Dendritic cell treated with granulocyte-macrophage colony-stimulating factor and Interleukin-4, amounts not matched to agents 40 ng/mL and 50 ng/mL, for 4 days (primary cell): ENCODE results near the gene ZFP91.

Source experiments
- H3K27ac Mint-ChIP-seq: one replicate; pipeline ENCODE4 v1.8.0; 2022; ENCODE audit warnings: mild to moderate bottlenecking, mixed read lengths
- H3K27me3 Mint-ChIP-seq: one replicate; pipeline ENCODE4 v1.8.0; 2022; ENCODE audit warnings: mild to moderate bottlenecking, mixed read lengths
- H3K36me3 Mint-ChIP-seq: one replicate; pipeline ENCODE4 v1.8.0; 2022; ENCODE audit warnings: low read depth, mixed read lengths
- H3K4me1 Mint-ChIP-seq: one replicate; pipeline ENCODE4 v1.8.0; 2022; ENCODE audit warnings: low read depth, mixed read lengths
- H3K4me3 Mint-ChIP-seq: one replicate; pipeline ENCODE4 v1.8.0; 2022; ENCODE audit warnings: mild to moderate bottlenecking, moderate library complexity, mixed read lengths
- H3K9me3 Mint-ChIP-seq: one replicate; pipeline ENCODE4 v1.8.0; 2022; ENCODE audit warnings: mixed read lengths
- intact Hi-C: fragments of 100-400 bp; cut with micrococcal nuclease; formaldehyde crosslinking; loops from one replicate; pipeline ENCODE4 v1.15.0; 2022

The ZFP91 gene

GRCh38 chr11:58647866-58648265 is 69.0 kb downstream of the ZFP91 start:
- H3K36me3 Mint-ChIP-seq, result no peaks in the 10 kb centered on the region
- no peak overlapping the region for H3K27ac Mint-ChIP-seq
- no peaks in the 10 kb centered on the region for H3K4me1 Mint-ChIP-seq
- H3K27me3 Mint-ChIP-seq, result peaks cover 2% of the 10 kb centered on the region
- peaks cover 8% of the 10 kb centered on the region for H3K9me3 Mint-ChIP-seq
- no peak overlapping the region for H3K4me3 Mint-ChIP-seq
- intact Hi-C loops, result no loop called here

- H3K4me3 Mint-ChIP-seq, result no peak overlapping the region
- intact Hi-C loops, result loop anchor here (5.0 kb wide), 1 partner anchor 273 kb away; no protein-coding TSS in a partner anchor
These were observed 70.8 kb downstream of the ZFP91 start for GRCh38 chr11:58649623-58650022.

GRCh38 chr11:58650496-58650895 is 71.6 kb downstream of the ZFP91 start:
- Mint-ChIP-seq H3K4me1 (peaks cover 7% of the 10 kb centered on the region), H3K27ac (no peak overlapping the region)
- intact Hi-C loops, result loop anchor here (5.0 kb wide), 1 partner anchor 272 kb away; no protein-coding TSS in a partner anchor

More at GRCh38 chr11:58649623-58650022, 70.8 kb downstream of the ZFP91 start:
- Mint-ChIP-seq H3K36me3 (no peaks in the 10 kb centered on the region), H3K4me1 (peaks cover 7% of the 10 kb centered on the region), H3K27me3 (no peaks in the 10 kb centered on the region), H3K27ac (no peak overlapping the region), H3K9me3 (peaks cover 8% of the 10 kb centered on the region)

GRCh38 chr11:58652726-58653280 is 73.9 kb downstream of the ZFP91 start:
- Mint-ChIP-seq H3K36me3 (no peaks in the 10 kb centered on the region), H3K9me3 (no peaks in the 10 kb centered on the region), H3K27ac (no peak overlapping the region), H3K27me3 (no peaks in the 10 kb centered on the region), H3K4me3 (no peak overlapping the region), H3K4me1 (peaks cover 7% of the 10 kb centered on the region)
- intact Hi-C loops, result loop anchor here (1.0 to 5.0 kb wide), 2 partner anchors 135 to 269 kb away; no protein-coding TSS in a partner anchor

More at GRCh38 chr11:58650496-58650895, 71.6 kb downstream of the ZFP91 start:
- Mint-ChIP-seq H3K27me3 (no peaks in the 10 kb centered on the region), H3K9me3 (peaks cover 8% of the 10 kb centered on the region), H3K36me3 (no peaks in the 10 kb centered on the region), H3K4me3 (no peak overlapping the region)

GRCh38 chr11:58654079-58654907 is 75.4 kb downstream of the ZFP91 start:
- H3K36me3 Mint-ChIP-seq, result no peaks in the 10 kb centered on the region
- no peaks in the 10 kb centered on the region for H3K9me3 Mint-ChIP-seq
- no peaks in the 10 kb centered on the region for H3K27me3 Mint-ChIP-seq
- intact Hi-C loops, result loop anchor here (2.0 to 5.0 kb wide), 2 partner anchors 247 to 268 kb away; no protein-coding TSS in a partner anchor
- no peak overlapping the region for H3K27ac Mint-ChIP-seq
- H3K4me1 Mint-ChIP-seq, result peaks cover 7% of the 10 kb centered on the region
- no peak overlapping the region for H3K4me3 Mint-ChIP-seq

GRCh38 chr11:58654908-58655296 is 76.0 kb downstream of the ZFP91 start:
- intact Hi-C loops, result loop anchor here (2.0 to 5.0 kb wide), 2 partner anchors 246 to 267 kb away; no protein-coding TSS in a partner anchor
- H3K4me1 Mint-ChIP-seq, result peaks cover 7% of the 10 kb centered on the region
- no peaks in the 10 kb centered on the region for H3K36me3 Mint-ChIP-seq
- H3K9me3 Mint-ChIP-seq, result no peaks in the 10 kb centered on the region
- no peak overlapping the region for H3K4me3 Mint-ChIP-seq
- H3K27ac Mint-ChIP-seq, result no peak overlapping the region
- no peaks in the 10 kb centered on the region for H3K27me3 Mint-ChIP-seq

GRCh38 chr11:58656348-58656747 is 77.5 kb downstream of the ZFP91 start:
- Mint-ChIP-seq H3K4me1 (peaks cover 7% of the 10 kb centered on the region), H3K36me3 (no peaks in the 10 kb centered on the region), H3K27me3 (no peaks in the 10 kb centered on the region), H3K9me3 (no peaks in the 10 kb centered on the region), H3K27ac (no peak overlapping the region), H3K4me3 (no peak overlapping the region)
- intact Hi-C loops, result no loop called here

GRCh38 chr11:58658623-58659022 is 79.8 kb downstream of the ZFP91 start:
- H3K9me3 Mint-ChIP-seq, result no peaks in the 10 kb centered on the region
- no peaks in the 10 kb centered on the region for H3K36me3 Mint-ChIP-seq
- no peaks in the 10 kb centered on the region for H3K27me3 Mint-ChIP-seq
- intact Hi-C loops, result no loop called here
- no peak overlapping the region for H3K27ac Mint-ChIP-seq
- no peak overlapping the region for H3K4me3 Mint-ChIP-seq
- H3K4me1 Mint-ChIP-seq, result peaks cover 7% of the 10 kb centered on the region

GRCh38 chr11:58659404-58659803 is 80.5 kb downstream of the ZFP91 start:
- Mint-ChIP-seq H3K4me3 (no peak overlapping the region), H3K27me3 (no peaks in the 10 kb centered on the region), H3K36me3 (no peaks in the 10 kb centered on the region), H3K4me1 (peaks cover 2% of the 10 kb centered on the region), H3K9me3 (no peaks in the 10 kb centered on the region), H3K27ac (no peak overlapping the region)
- intact Hi-C loops, result no loop called here

- Mint-ChIP-seq H3K9me3 (no peaks in the 10 kb centered on the region), H3K4me3 (no peak overlapping the region), H3K36me3 (no peaks in the 10 kb centered on the region), H3K27ac (no peak overlapping the region), H3K4me1 (no peaks in the 10 kb centered on the region), H3K27me3 (no peaks in the 10 kb centered on the region)
- intact Hi-C loops, result no loop called here
These were observed 81.2 kb downstream of the ZFP91 start for GRCh38 chr11:58659910-58660570.
